Measurements from ENCODE around the gene NCOA1.

- TF ChIP-seq, protein P1, sequence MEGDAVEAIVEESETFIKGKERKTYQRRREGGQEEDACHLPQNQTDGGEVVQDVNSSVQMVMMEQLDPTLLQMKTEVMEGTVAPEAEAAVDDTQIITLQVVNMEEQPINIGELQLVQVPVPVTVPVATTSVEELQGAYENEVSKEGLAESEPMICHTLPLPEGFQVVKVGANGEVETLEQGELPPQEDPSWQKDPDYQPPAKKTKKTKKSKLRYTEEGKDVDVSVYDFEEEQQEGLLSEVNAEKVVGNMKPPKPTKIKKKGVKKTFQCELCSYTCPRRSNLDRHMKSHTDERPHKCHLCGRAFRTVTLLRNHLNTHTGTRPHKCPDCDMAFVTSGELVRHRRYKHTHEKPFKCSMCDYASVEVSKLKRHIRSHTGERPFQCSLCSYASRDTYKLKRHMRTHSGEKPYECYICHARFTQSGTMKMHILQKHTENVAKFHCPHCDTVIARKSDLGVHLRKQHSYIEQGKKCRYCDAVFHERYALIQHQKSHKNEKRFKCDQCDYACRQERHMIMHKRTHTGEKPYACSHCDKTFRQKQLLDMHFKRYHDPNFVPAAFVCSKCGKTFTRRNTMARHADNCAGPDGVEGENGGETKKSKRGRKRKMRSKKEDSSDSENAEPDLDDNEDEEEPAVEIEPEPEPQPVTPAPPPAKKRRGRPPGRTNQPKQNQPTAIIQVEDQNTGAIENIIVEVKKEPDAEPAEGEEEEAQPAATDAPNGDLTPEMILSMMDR (IDR thresholded peaks at IDR 0.05; ENCODE audit: low read depth, low read length, poor library complexity, severe bottlenecking), result no peak
- TF ChIP-seq EZH2phosphoT487 (IDR thresholded peaks at IDR 0.05; ENCODE audit: borderline replicate concordance, low read length), result no peak
These were observed 37.5 kb upstream of the NCOA1 start for GRCh38 chr2:24453379-24454073.
